ENCODE data around the gene SFTA2. TPM values are rescaled to one million over a fixed set of nuclear protein-coding genes. Genes with fewer than 3 reads are reported as not detected.

SFTA2 gene
- not detected for total RNA-seq

DNA sequence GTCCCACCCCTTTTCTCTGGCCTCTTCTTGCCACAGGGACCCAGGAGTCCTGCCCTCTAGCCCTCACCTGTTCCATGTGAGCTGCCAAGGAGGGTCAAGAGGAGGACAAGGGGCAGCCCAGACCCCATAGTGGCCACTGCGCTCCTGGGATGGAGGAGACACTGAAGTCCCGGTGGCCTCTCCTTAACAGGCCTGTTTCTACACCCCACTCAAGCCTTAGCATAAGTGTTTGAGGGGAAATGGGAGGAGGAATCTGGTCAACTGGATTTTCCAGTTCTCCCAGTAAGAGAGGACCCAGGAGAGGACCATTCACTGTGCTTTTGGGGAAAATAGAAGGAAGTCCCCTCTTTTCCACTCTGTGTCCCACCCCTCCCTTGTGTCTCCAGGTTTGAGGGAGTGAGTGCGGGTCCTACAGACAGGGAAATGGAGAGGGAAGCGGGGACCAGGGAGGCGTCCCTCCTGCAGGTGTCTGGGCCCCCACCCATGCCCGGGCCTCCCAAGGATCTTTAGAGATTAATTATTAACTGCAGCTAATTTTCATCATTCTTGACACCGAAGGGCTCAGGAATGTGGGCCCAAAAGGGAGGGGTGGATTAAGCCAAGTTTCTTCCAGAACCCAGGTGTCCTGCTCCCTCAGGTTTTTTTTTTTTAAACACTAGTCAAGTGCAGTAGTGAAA lies at the start of gene SFTA2:
Gene SFTA2, minus strand, starts transcription at position 202 of the 677 bp plus-strand sequence. Its CDS starts 74 bp downstream, at position 128.

DNA sequence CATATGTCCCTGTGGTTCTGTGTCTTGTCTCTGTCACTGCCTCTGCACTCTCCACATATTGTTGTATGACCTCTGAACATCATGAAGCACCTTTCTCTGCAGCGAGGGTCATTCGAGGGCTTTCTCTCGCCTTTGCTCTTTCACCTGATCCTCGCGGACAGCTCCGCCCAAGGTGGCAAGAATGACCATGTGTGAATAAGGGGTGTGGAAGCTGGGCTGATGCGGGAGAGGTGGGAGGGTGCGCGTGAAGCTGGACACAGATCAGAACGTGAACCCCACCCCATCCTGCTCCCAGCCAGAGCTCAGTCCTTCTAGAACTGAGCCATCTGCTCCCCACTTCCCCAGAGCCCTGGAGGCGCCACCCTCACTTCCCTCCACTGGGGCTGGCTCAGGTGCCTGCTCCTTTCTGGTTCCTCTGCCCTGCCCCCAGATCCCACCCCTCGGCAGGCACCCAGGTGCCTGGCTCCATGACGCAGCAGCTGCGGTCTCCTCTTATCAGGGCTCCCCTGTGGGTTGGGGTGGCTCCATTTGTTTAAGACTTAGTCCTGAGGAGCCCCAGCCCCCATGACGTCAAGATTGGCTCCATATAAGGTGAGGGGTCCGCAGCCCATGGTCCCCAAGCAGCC lies 8.5 kb upstream of the SFTA2 start, which contains the start of gene MUCL3:
Gene MUCL3, plus strand, starts transcription at position 613 of the 626 bp plus-strand sequence. CDS start 27 bp downstream, outside the sequence.

DNA sequence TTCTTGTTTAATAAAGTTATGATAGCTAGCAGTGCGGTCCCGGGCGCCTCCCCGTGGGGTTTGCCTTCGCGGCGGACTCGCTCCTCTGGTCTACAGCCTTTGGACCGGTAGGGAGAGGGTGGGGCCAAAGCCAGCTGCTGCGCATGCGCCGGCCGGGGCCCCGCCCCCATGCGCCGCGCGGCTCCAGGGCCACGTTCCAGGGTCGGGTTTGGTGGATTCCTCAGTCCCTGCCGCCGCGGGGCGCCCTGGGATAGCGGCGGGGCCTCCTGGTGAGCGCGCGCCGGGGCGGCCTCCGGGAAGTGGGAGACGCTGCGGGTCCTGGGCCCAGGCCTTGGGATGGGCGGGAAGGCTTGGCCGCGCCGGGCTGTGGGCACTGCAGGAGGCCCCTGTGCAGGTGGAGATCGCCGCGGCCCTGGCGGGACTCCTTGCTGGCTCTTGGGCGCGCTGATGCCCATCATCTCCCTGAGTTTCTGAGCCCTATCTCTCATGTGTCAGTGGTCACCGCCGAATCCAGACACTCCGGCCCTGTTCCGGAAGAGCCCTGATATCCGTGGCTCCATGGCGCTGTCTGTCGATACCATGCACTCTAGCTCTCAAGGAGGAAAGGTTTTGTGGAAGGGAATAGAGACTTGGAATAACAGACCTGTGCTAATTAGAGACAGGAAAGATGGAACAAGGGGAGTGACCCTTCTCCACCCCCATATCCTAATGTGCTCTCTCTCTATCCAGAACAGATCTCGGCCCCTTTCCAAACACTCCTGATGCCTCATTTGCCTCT lies 17.7 kb downstream of the SFTA2 start, which contains the start of gene VARS2:
Gene VARS2, plus strand, starts transcription at position 163 of the 778 bp plus-strand sequence. Its CDS starts 599 bp downstream, at position 762.

DNA sequence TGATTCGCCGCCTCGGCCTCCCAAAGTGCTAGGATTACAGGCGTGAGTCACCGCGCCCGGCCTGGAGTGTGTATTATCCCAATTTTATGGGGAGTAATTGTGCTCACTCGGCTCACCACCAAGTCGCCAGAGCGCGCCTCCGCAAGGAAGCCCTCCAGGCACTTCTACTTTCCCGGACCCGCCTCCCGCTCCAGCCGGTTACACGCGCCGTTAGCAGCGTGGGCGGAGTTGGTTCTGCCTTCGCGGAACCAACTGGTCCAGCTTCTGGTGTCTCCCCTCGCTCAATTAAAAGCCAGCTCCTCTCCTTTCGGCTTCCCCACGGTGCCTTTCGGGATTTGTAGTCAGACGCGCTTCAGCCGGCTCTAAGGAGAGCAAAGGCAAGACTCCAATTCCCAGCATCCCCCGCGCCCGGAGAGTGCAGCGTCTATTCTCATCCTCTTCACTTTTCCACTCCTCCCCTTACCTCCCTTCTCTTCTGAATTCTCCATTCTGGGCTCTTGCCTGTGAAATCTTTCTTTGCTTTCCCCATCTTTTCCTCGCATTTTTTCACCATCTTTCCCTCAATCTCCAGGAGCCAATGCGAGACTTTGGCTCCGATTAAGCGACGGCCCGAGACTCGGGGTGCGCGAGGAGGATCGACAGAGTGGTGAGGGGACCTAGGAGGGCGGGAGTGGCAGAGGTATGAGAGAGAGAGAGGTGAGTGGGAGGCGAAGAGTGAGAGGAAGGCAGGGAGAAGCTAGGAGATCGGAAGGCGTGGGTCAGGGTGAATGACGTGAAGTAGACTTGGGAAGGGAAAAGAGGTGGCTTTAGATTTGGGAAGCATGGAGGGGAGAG lies 24.0 kb downstream of the SFTA2 start, which contains the start of gene GTF2H4:
Gene GTF2H4, plus strand, starts transcription at position 450 of the 834 bp plus-strand sequence.

DNA sequence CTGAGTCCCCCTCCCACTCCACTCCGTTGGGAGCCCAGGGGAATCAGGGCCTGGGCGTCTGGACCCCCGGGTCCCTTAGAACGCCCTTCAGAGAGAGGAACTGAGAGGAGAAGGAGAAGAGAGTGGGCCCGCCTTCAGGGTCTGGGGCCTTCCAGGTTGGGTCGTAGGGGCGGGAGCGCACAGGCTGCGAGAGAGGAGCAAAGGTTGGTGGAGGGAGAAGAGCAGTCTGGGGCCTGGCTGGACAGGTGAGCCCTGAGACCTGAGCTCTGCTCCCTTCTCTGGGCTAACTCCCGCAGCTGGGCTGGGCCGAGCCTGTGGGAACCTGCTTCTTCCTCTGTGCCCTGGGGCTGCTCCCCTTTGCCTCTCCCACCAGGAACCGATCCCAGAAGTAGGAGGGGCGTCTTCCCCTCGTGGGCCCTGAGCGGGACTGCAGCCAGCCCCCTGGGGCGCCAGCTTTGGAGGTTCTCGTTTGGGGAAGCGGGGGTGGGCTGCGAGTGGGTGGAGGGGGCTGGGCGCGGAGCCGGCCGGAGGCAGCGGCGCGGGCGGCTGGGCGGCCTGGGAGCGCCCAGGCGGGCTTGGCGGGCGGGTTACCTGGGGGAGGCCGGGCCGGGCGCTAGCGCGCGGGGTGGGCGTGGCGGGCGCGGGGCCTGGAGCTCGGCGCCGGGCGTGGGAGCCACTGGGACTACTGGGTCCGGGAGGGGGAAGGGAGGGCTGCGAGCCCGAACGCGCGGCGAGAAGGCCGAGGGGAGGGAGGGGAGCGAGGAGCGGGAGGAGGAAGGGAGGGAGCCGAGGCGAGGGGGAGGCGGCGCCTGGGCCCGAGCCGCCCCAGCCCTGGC lies 48.1 kb downstream of the SFTA2 start, which contains the start of gene DDR1:
Gene DDR1, plus strand, starts transcription at position 835 of the 836 bp plus-strand sequence. CDS start 4,211 bp downstream, outside the sequence.

Other genes with a start within 250 kb of the SFTA2 start
- 20.6 TPM for gene PPP1R18, start 245.5 kb downstream of the SFTA2 start, total RNA-seq
- 4.3 TPM for gene NRM, start 241.2 kb downstream of the SFTA2 start, total RNA-seq
- 26.2 TPM for gene MDC1, start 214.9 kb downstream of the SFTA2 start, total RNA-seq
- gene TUBB, start 211.8 kb downstream of the SFTA2 start, total RNA-seq: 432 TPM
- gene FLOT1, start 189.5 kb downstream of the SFTA2 start, total RNA-seq: 68.1 TPM
- 7.5 TPM for gene IER3, start 187.6 kb downstream of the SFTA2 start, total RNA-seq
- 148 TPM for gene DDR1, start 47.7 kb downstream of the SFTA2 start, total RNA-seq
- gene GTF2H4, start 24.0 kb downstream of the SFTA2 start, total RNA-seq: 20.6 TPM
- gene VARS2, start 17.9 kb downstream of the SFTA2 start, total RNA-seq: 30.6 TPM
- gene MUCL3, start 8.8 kb upstream of the SFTA2 start, total RNA-seq: not detected
- 0.11 TPM for gene MUC21, start 51.5 kb upstream of the SFTA2 start, total RNA-seq
- gene MUC22, start 78.3 kb upstream of the SFTA2 start, total RNA-seq: 0.11 TPM
- gene C6orf15, start 180.4 kb upstream of the SFTA2 start, total RNA-seq: not detected
- gene PSORS1C1, start 182.6 kb upstream of the SFTA2 start, total RNA-seq: 0.22 TPM
- not detected for gene CDSN, start 188.3 kb upstream of the SFTA2 start, total RNA-seq
- not detected for gene PSORS1C2, start 206.9 kb upstream of the SFTA2 start, total RNA-seq
- 15.3 TPM for gene CCHCR1, start 225.6 kb upstream of the SFTA2 start, total RNA-seq
- 10.0 TPM for gene TCF19, start 226.4 kb upstream of the SFTA2 start, total RNA-seq
- not detected for gene POU5F1, start 238.5 kb upstream of the SFTA2 start, total RNA-seq

Data from camera-type eye (tissue), 1 donor.